Measurements from ENCODE around the gene ARHGAP24. TPM values are rescaled to one million over a fixed set of nuclear protein-coding genes. Genes with fewer than 3 reads are reported as not detected.

Gene ARHGAP24
- total RNA-seq, 1 donor: 56.6 TPM

GRCh38 chr4:85573270-85573669 lies 98.3 kb downstream of the ARHGAP24 start:
- no peak for TF ChIP-seq CTCF (IDR thresholded peaks at IDR 0.05; ENCODE audit: insufficient read depth, low read depth, low read length)
- no peak for DNase-seq (ENCODE audit: low read depth)
- H3K4me3 ChIP-seq (ENCODE audit: low read depth, low read length): no peak overlapping the region

GRCh38 chr4:85577307-85577706 lies 102.4 kb downstream of the ARHGAP24 start:
- no peak overlapping the region for H3K4me3 ChIP-seq (ENCODE audit: low read depth, low read length)
- no peak for DNase-seq (ENCODE audit: low read depth)

GRCh38 chr4:85579942-85580341 lies 105.0 kb downstream of the ARHGAP24 start:
- no peak overlapping the region for H3K4me3 ChIP-seq (ENCODE audit: low read depth, low read length)
- TF ChIP-seq CTCF (IDR thresholded peaks at IDR 0.05; ENCODE audit: insufficient read depth, low read depth, low read length): no peak

More at GRCh38 chr4:85577307-85577706, 102.4 kb downstream of the ARHGAP24 start:
- no peak for TF ChIP-seq CTCF (IDR thresholded peaks at IDR 0.05; ENCODE audit: insufficient read depth, low read depth, low read length)

GRCh38 chr4:85580489-85580888 lies 105.5 kb downstream of the ARHGAP24 start:
- H3K4me3 ChIP-seq (ENCODE audit: low read depth, low read length): no peak overlapping the region
- no peak for TF ChIP-seq CTCF (IDR thresholded peaks at IDR 0.05; ENCODE audit: insufficient read depth, low read depth, low read length)
- DNase-seq (ENCODE audit: low read depth): no peak

More at GRCh38 chr4:85579942-85580341, 105.0 kb downstream of the ARHGAP24 start:
- no peak for DNase-seq (ENCODE audit: low read depth)

GRCh38 chr4:85587952-85588351 lies 113.0 kb downstream of the ARHGAP24 start:
- no peak for TF ChIP-seq CTCF (IDR thresholded peaks at IDR 0.05; ENCODE audit: insufficient read depth, low read depth, low read length)
- no peak overlapping the region for H3K4me3 ChIP-seq (ENCODE audit: low read depth, low read length)
- no peak for DNase-seq (ENCODE audit: low read depth)

GRCh38 chr4:85591406-85592098 lies 116.6 kb downstream of the ARHGAP24 start:
- H3K4me3 ChIP-seq (ENCODE audit: low read depth, low read length): no peak overlapping the region
- no peak for TF ChIP-seq CTCF (IDR thresholded peaks at IDR 0.05; ENCODE audit: insufficient read depth, low read depth, low read length)
- DNase-seq (ENCODE audit: low read depth): peak; percentile 60
